IMR-90 (cell line): ENCODE results near the gene CD96. TPM values are rescaled to one million over a fixed set of nuclear protein-coding genes. Genes with fewer than 3 reads are reported as not detected.

Source experiments
- ATAC-seq: fragments of 200-7000 bp; cut with Tn5 transposase; 2 replicates; pipeline ENCODE4 v1.9.1; 2020; ENCODE audit warnings: low read depth, mild to moderate bottlenecking, moderate library complexity
- BruUV-seq: library from RNA; stranded (reverse); fragments of 400-500 nt; replicated peaks from 2 replicates; lab custom pipeline; 2021; lab: Mats Ljungman, UMichigan
- CTCF ChIA-PET: fragments of 300-600 bp; formaldehyde crosslinking; extraction: SDS; loops from one replicate; lab custom pipeline; 2021; ENCODE audit warnings: antibody characterized with exemption; lab: Yijun Ruan, JAX
- POLR2A ChIA-PET: fragments of 300-600 bp; sonication (Branson Sonifier 250); formaldehyde crosslinking; loops from one replicate; lab custom pipeline; 2022; ENCODE audit warnings: antibody characterized with exemption; ENCODE audit not compliant: unreplicated experiment; lab: Charles Lee
- DNase-seq: peaks from one replicate; pipeline ENCODE4 v3.0.0; 2013
- H2AFZ ChIP-seq: replicated peaks from 2 replicates; pipeline ENCODE3; 2013; ENCODE audit warnings: low read length, mild to moderate bottlenecking; ENCODE audit not compliant: poor library complexity
- H2AK5ac ChIP-seq: 2 replicates; pipeline ENCODE4 v1.6.1; 2013; ENCODE audit warnings: low read depth, low read length, inconsistent platforms
- H2AK9ac ChIP-seq: replicated peaks from 2 replicates; pipeline ENCODE3; 2013; ENCODE audit warnings: mild to moderate bottlenecking, low read depth, low read length, moderate library complexity; ENCODE audit not compliant: poor library complexity
- H2BK120ac ChIP-seq: 2 replicates; pipeline ENCODE4 v1.6.1; 2013; ENCODE audit warnings: low read depth, low read length, inconsistent platforms
- H2BK15ac ChIP-seq: 3 replicates; pipeline ENCODE4 v1.6.1; 2013; ENCODE audit warnings: low read depth, low read length, inconsistent platforms
- H2BK20ac ChIP-seq: 2 replicates; pipeline ENCODE4 v1.6.1; 2013; ENCODE audit warnings: low read depth, mild to moderate bottlenecking, inconsistent platforms, low read length, moderate library complexity
- H2BK5ac ChIP-seq: 2 replicates; pipeline ENCODE4 v1.6.1; 2013; ENCODE audit warnings: mild to moderate bottlenecking, low read depth, low read length, inconsistent platforms; ENCODE audit not compliant: poor library complexity, severe bottlenecking
- H3K14ac ChIP-seq: replicated peaks from 2 replicates; pipeline ENCODE4 v1.6.1; 2013; ENCODE audit warnings: low read depth, low read length, inconsistent platforms
- H3K18ac ChIP-seq: 2 replicates; pipeline ENCODE4 v1.6.1; 2013; ENCODE audit warnings: low read depth, low read length, control low read depth
- H3K23ac ChIP-seq: 2 replicates; pipeline ENCODE4 v1.6.1; 2013; ENCODE audit warnings: low read depth, low read length, inconsistent platforms
- H3K27ac ChIP-seq: 2 replicates; pipeline ENCODE4 v1.5.1; 2013; ENCODE audit warnings: mild to moderate bottlenecking, control low read depth, low read length; ENCODE audit not compliant: insufficient read depth
- H3K27me3 ChIP-seq: 2 replicates; pipeline ENCODE4 v1.6.1; 2013; ENCODE audit warnings: low read length; ENCODE audit not compliant: control insufficient read depth, insufficient read depth
- H3K36me3 ChIP-seq: 2 replicates; pipeline ENCODE4 v1.6.1; 2013; ENCODE audit warnings: low read length, mixed read lengths; ENCODE audit not compliant: control insufficient read depth, insufficient read depth
- H3K4ac ChIP-seq: 2 replicates; pipeline ENCODE4 v1.6.1; 2013; ENCODE audit warnings: low read depth, low read length, inconsistent platforms
- H3K4me1 ChIP-seq: 2 replicates; pipeline ENCODE4 v1.6.1; 2013; ENCODE audit warnings: low read length, mixed read lengths; ENCODE audit not compliant: control insufficient read depth, insufficient read depth
- H3K4me2 ChIP-seq: 2 replicates; pipeline ENCODE4 v1.6.1; 2013; ENCODE audit warnings: low read depth, mild to moderate bottlenecking, control low read depth, low read length, moderate library complexity
- H3K4me3 ChIP-seq: 2 replicates; pipeline ENCODE4 v1.5.1; 2013; ENCODE audit warnings: low read depth, mild to moderate bottlenecking, control low read depth, low read length, moderate library complexity; ENCODE audit not compliant: insufficient read depth
- H3K56ac ChIP-seq: 2 replicates; pipeline ENCODE4 v1.6.1; 2013; ENCODE audit warnings: low read length, inconsistent platforms; ENCODE audit not compliant: insufficient read depth; ENCODE audit errors: extremely low read depth
- H3K79me1 ChIP-seq, 2 experiments: 2 replicates each; pipeline ENCODE4 v1.6.1; 2013; ENCODE audit warnings: low read length in 2 of 2, inconsistent platforms in 1 of 2, low read depth in 1 of 2
- H3K9ac ChIP-seq: 2 replicates; pipeline ENCODE4 v1.6.1; 2013; ENCODE audit warnings: low read depth, low read length, control low read depth
- H3K9me1 ChIP-seq: 2 replicates; pipeline ENCODE4 v1.6.1; 2013; ENCODE audit warnings: low read length, inconsistent platforms; ENCODE audit not compliant: insufficient read depth
- H3K9me3 ChIP-seq: 2 replicates; pipeline ENCODE4 v1.6.1; 2013; ENCODE audit warnings: low read length; ENCODE audit not compliant: control insufficient read depth, insufficient read depth
- H4K20me1 ChIP-seq: 2 replicates; pipeline ENCODE4 v1.6.1; 2013; ENCODE audit warnings: low read length, inconsistent platforms; ENCODE audit not compliant: insufficient read depth
- H4K5ac ChIP-seq: 2 replicates; pipeline ENCODE4 v1.6.1; 2013; ENCODE audit warnings: mild to moderate bottlenecking, low read depth, low read length, control low read depth
- H4K8ac ChIP-seq, 2 experiments: 2 replicates each; pipeline ENCODE4 v1.6.1; 2013; ENCODE audit warnings: low read depth in 2 of 2, low read length in 2 of 2, control low read depth in 1 of 2, inconsistent platforms in 1 of 2
- H4K91ac ChIP-seq: 2 replicates; pipeline ENCODE4 v1.6.1; 2013; ENCODE audit warnings: low read depth, low read length, inconsistent platforms; ENCODE audit not compliant: insufficient read depth
- FOS ChIP-seq: fragments of 150-350 bp; IDR thresholded peaks from 2 replicates; pipeline ENCODE4 v1.6.1; 2016; ENCODE audit warnings: low read depth, low read length
- MAFK ChIP-seq: IDR thresholded peaks from 2 replicates; pipeline ENCODE4 v1.6.1; 2012; ENCODE audit warnings: low read depth, low read length, improper control_type of control experiment
- MXI1 ChIP-seq: IDR thresholded peaks from 2 replicates; pipeline ENCODE4 v1.6.1; 2012; ENCODE audit warnings: low read depth, mild to moderate bottlenecking, low read length, moderate library complexity, borderline replicate concordance
- WGBS, 2 experiments: methylation state at CpG; one replicate each; pipeline versions ENCODE4 v1.1.5 to v1.1.7; 2013; ENCODE audit warnings: missing lambda C conversion rate in 2 of 2; ENCODE audit not compliant: insufficient read length in 1 of 2; ENCODE audit errors: extremely low coverage in 2 of 2; 5-methylcytosine and 5-hydroxymethylcytosine counted together
- dilution Hi-C: fragments of 300-500 bp; cut with HindIII; formaldehyde crosslinking; loops from one replicate; pipeline ENCODE4 v1.14.3; 2018; ENCODE audit warnings: low sequenced_read_pairs; ENCODE audit not compliant: unreplicated experiment
- in situ Hi-C: fragments of 300-500 bp; cut with MboI; formaldehyde crosslinking; loops from 3 replicates; pipeline ENCODE4 v1.14.3; 2019; ENCODE audit warnings: low sequenced_read_pairs, inconsistent platforms, mixed read lengths
- intact Hi-C: fragments of 100-400 bp; cut with micrococcal nuclease; formaldehyde crosslinking; loops from 2 replicates; pipeline ENCODE4 v1.10.0; 2022
- polyA plus RNA-seq, 3 experiments: library from polyadenylated mRNA; depleted of rRNA; stranded (reverse); fragments of >200 nt; gene quantifications; 2 replicates each; pipeline ENCODE4 v1.2.3, GENCODE V29; 2012; ENCODE audit warnings: low replicate concordance in 1 of 3
- total RNA-seq: library from RNA; depleted of rRNA; stranded (reverse); fragments of >200 nt; gene quantifications from 2 replicates; pipeline ENCODE4 v1.2.3, GENCODE V29; 2012

Gene CD96
- total and polyA plus RNA-seq, 2 of the 4 experiments (the other 2 are of a cell fraction), result 0.05 to 0.18 TPM

DNA sequence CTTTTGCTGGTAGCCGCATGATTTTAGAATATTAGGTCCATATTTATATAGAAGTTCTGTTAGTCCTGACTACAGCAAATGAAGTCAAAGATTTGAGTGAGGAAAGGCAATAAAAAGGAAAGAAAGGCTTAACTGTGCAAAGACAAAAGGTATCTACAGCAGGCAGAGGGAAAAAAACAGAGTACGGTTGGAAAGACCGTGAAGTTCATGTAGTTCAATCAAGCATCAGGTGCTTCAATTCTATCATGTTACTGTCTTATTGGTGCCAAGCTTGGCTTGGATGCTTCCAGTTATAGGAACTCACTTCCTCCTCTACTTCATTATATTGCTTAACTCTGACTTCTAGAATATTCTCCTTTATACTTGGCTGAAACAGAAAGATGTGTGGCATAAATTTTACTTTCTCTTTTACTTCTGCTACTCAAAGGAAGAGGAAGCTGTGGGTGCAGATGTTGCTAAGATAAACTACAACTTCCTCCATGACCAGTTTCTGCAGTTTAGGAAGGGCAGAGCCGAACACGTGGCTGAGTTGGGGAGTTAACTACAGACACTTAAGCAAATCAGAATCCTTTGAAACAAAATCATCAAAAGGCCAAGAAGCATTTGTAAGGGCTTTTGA lies 125.7 kb downstream of the CD96 start:
- WGBS, 2 experiments, result no CpG with 5 or more reads among the region's 5 CpGs
- H3K27ac ChIP-seq, result no peak overlapping the region

More for the DNA sequence above, 125.7 kb downstream of the CD96 start:
- no peak overlapping the region for H4K91ac ChIP-seq
- no peaks in the 10 kb centered on the region for H3K9me3 ChIP-seq
- no peak overlapping the region for H3K9ac ChIP-seq
- peak overlapping the region; percentile 46; the same call in 1 of the 2 replicates for H2BK20ac ChIP-seq
- in situ Hi-C loops, result no loop called here
- H3K4me3 ChIP-seq, result no peak overlapping the region
- TF ChIP-seq FOS (no peak), MXI1 (peak; percentile 40; the same call in 1 of the 2 replicates), MAFK (no peak)
- H2BK5ac ChIP-seq, result no peak overlapping the region
- H3K4ac ChIP-seq, result no peak overlapping the region; the same call in 1 of the 2 replicates
- ATAC-seq, result peak; percentile 38
- H2BK15ac ChIP-seq, result peak overlapping the region; percentile 42; the same call in 1 of the 3 replicates
- H3K36me3 ChIP-seq, result no peaks in the 10 kb centered on the region
- H4K5ac ChIP-seq, result no peak overlapping the region
- H2AK5ac ChIP-seq, result no peak overlapping the region
- H4K8ac ChIP-seq, result peak overlapping the region in 1 of 2 experiments; percentile 66; a peak in 2 of 4 replicates
- no TSS peak for BruUV-seq
- H3K18ac ChIP-seq, result no peak overlapping the region
- no peak overlapping the region for H3K4me2 ChIP-seq
- no peaks in the 10 kb centered on the region for H4K20me1 ChIP-seq
- H2BK120ac ChIP-seq, result peak overlapping the region; percentile 53
- intact Hi-C loops, result loop anchor here (2.0 to 5.0 kb wide), 3 partner anchors 90 to 300 kb away; no protein-coding TSS in a partner anchor
- ChIA-PET CTCF (interaction anchor here (0.8 to 3.3 kb wide), 5 partner anchors 14 to 89 kb away, joined by 3 to 19 read pairs (median 5); no protein-coding TSS in a partner anchor), POLR2A (interaction anchor here (1.0 kb wide), 1 partner anchor 346 kb away, joined by 3 read pairs; no protein-coding TSS in a partner anchor)
- no peaks in the 10 kb centered on the region for H3K27me3 ChIP-seq
- no peak overlapping the region for H2AK9ac ChIP-seq
- H3K4me1 ChIP-seq, result peaks cover 5% of the 10 kb centered on the region
- DNase-seq, result peak; percentile 69
- no peaks in the 10 kb centered on the region for H3K79me1 ChIP-seq
- H3K9me1 ChIP-seq, result peaks cover 10% of the 10 kb centered on the region; the same call in 1 of the 2 replicates
- no peak overlapping the region for H2AFZ ChIP-seq
- H3K23ac ChIP-seq, result no peak overlapping the region
- H3K56ac ChIP-seq, result no peak overlapping the region
- no peak overlapping the region for H3K14ac ChIP-seq
- dilution Hi-C loops, result no loop called here
